ENCODE data around the gene TOMM70.
"Not testable (repeated sequence)": the region's sequence is repeated elsewhere in the genome, so short reads cannot be mapped to it uniquely, and the experiment has no call there.

Gene TOMM70

DNA sequence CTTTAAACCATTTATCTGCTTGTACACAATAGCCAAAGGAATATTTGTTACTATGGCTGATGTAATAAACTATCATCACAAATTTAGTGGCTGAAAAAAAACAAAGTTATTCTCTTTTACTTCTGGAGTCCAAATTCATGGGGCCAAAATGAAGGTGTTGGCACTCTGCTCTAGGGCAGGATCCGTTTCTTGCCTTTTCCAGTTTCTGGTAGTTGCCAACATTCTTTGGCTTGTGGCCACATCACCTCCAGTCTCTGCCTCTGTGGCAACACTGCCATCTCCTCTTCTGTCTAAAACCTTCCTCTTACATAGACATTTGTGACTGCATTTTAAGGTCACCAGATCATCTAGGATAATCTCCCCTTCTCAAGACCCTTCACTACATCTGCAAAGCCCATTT, 39.0 kb downstream of the TOMM70 start:
- DNase-seq: no peak

DNA sequence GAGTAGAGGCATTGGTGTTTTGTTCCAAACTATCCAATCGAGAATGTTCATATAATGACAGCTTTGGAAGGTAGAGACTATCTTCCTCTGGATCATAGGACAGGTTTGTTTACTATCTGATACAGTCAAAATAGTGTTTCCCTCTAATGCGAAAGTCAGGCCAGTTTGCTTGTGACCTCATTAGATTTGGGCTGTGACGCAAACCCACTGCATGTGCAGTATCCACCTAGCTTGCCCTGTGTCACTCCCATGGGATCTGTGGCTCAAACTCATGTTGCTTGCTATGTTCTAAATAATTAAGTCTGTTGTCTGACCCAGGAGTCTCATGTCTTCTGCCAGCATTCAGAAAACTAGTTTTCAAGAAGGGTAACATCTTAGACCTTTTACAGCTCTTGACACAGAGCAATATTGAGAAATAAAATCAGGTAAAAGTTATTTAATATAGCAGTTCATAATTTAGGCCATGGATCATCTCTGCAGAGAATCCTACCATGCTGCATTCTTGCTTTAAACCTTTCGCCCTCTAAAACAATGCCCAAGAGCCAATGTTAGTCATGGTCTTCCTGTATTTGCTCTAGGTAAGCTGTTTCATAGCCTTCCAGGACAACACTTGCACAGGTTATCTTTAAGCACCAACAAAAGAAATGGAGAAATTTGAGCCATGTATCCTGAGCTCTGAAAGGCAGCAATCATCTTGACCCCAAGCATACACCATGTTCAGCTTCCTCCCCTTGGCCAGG, 40.0 kb downstream of the TOMM70 start:
- DNase-seq: no peak

DNA sequence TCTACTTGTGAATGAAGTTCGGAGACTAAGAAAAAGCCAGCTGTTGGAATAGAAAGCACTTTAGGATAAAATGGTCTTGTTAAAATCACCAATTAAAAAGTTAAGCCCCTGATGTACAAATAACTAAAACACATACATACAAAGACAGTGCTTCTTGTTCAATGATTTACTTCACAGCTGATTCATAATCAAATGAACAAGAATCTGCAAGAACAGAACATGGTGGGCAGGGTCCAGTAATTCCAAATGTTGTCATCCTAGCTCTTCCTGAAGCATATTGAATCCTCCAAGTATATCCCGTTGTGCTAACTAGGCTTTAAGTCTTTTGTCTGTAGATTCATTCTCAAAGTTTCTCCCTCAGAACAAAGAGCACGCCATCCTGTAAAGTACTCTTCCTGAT, 41.9 kb downstream of the TOMM70 start:
- no peak for DNase-seq

- DNase-seq: no peak
These were observed 42.5 kb downstream of the TOMM70 start for GRCh38 chr3:100358413-100358812.

GRCh38 chr3:100354850-100355249, 46.0 kb downstream of the TOMM70 start:
- peak; percentile 77 for DNase-seq

GRCh38 chr3:100352296-100353231, 48.3 kb downstream of the TOMM70 start:
- no peak for DNase-seq

GRCh38 chr3:100351770-100352169, 49.1 kb downstream of the TOMM70 start:
- not testable (repeated sequence) for DNase-seq

GRCh38 chr3:100348727-100349126, 52.2 kb downstream of the TOMM70 start:
- DNase-seq: no peak

- DNase-seq: no peak
These were observed 60.4 kb downstream of the TOMM70 start for GRCh38 chr3:100340527-100340926.

GRCh38 chr3:100339786-100340185, 61.1 kb downstream of the TOMM70 start:
- no peak for DNase-seq

- DNase-seq: no peak
These were observed 62.0 kb downstream of the TOMM70 start for GRCh38 chr3:100338911-100339310.

DNA sequence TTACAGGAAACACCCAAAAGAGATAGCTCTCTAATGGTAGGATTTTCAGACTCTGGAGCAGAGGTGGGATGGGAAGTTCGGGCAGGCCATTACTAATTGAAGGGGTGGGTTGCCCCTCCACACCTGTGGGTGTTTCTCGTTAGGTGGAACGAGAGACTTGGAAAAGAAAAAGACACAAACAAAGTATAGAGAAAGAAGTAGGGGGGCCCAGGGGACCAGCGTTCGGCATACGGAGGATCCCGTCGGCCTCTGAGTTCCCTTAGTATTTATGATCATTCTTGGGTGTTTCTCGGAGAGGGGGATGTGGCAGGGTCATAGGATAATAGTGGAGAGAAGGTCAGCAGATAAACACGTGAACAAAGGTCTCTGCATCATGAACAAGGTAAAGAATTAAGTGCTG, 64.7 kb downstream of the TOMM70 start:
- DNase-seq: not testable (repeated sequence)

- DNase-seq: peak; percentile 87
These were observed 65.5 kb downstream of the TOMM70 start for GRCh38 chr3:100335434-100335833.

GRCh38 chr3:100334488-100335351, 66.2 kb downstream of the TOMM70 start, which contains the start of gene NIT2:
NIT2 (plus strand) TSS chr3:100334757; CDS start chr3:100334792, 35 bp downstream.
- peak; percentile 88 for DNase-seq

- no peak for DNase-seq
These were observed 66.9 kb downstream of the TOMM70 start for GRCh38 chr3:100333970-100334487.

DNA sequence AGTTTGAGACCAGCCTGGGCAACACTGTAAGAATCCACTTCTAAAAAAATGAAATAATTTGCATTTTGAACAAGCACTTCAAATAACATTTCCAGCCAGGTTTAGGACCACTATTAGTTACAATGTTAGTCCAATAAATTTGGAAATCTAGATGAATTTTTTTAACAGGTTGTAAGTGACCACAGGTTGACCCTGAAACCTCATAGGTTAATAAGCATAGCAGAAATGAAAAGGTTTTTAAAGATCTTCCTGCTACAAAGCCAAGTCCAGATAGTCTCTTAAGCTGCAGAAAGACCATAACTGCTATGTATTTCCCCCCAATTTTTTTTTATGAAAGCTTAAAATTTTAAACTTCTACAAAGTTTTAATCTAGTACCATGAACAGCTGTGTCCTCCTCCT, 67.8 kb downstream of the TOMM70 start:
- no peak for DNase-seq

GRCh38 chr3:100331660-100332059, 69.2 kb downstream of the TOMM70 start:
- DNase-seq: no peak

GRCh38 chr3:100330651-100331050, 70.2 kb downstream of the TOMM70 start:
- DNase-seq: no peak

GRCh38 chr3:100329800-100330489, 70.9 kb downstream of the TOMM70 start:
- no peak for DNase-seq

DNA sequence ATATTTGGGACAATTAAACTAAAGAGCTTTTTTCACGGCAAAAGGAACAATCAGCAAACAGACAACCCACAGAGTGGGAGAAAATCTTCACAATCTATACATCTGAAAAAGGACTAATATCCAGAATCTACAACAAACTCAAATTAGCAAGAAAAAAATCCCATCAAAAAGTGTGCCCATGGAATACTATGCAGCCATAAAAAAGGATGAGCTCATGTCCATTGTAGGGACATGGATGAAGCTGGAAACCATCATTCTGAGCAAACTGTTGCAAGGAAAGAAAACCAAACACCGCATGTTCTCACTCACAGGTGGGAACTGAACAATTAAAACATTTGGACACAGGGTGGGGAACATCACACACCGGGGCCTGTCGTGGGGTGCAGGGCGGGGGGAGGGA, 73.5 kb downstream of the TOMM70 start:
- not testable (repeated sequence) for DNase-seq

DNA sequence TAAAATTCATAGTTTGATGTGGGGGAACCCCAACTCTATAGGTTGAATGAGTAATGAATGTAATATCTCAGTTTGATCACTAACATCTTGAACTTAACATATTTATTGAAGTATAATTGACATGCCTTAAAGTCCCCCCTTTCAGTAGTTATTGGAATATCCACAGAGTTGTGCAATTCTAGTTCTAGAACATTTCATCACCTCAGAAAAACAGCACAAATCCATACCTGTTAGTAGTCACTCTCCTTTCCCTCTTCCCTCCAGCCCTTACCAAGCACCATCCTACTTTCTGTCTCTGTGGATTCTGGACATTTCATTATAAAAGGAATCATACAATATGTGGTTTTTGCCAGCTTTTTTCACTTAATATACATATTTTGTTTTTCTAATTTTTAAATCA, 75.1 kb downstream of the TOMM70 start:
- DNase-seq: no peak

GRCh38 chr3:100324044-100324443, 76.8 kb downstream of the TOMM70 start:
- no peak for DNase-seq

Measured in OCI-M1 (cell line).